Thyroid gland (tissue), 4 donors: ENCODE data around the gene ARHGEF4.

Experiments
- CTCF ChIP-seq, 6 experiments: fragments of 200-600 bp in 3 of 6; fragments of 450-650 bp in 3 of 6; sonication (generic) in 3 of 6; IDR thresholded peaks; one replicate each; pipeline ENCODE4 v1.5.1; 2016 to 2019; ENCODE audit warnings: antibody characterized with exemption in 6 of 6, mild to moderate bottlenecking in 2 of 6, inconsistent platforms in 1 of 6, moderate library complexity in 1 of 6
- POLR2A ChIP-seq, 2 donors: fragments of 450-650 bp; IDR thresholded peaks; one replicate each; pipeline ENCODE4 v1.6.1; 2017; ENCODE audit warnings: antibody characterized with exemption in 2 of 2, mild to moderate bottlenecking in 2 of 2, moderate library complexity in 1 of 2

DNA sequence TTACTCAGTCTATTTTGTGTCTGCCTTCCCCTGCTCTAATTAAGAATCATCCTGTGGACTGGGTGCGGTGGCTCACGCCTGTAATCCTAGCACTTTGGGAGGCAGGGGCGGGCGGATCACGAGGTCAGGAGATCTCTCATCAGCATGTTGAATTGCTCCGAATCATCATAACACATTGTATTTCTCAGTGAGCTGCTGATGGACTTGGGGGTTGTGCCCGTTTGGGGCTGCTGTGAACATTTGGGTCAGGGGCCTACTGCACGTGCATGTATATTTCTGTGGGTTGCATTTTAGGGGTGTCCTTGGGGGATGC, 84.4 kb downstream of the ARHGEF4 start:
- no peak for TF ChIP-seq CTCF (IDR thresholded peaks at IDR 0.05)
- no peak for TF ChIP-seq POLR2A (IDR thresholded peaks at IDR 0.05)
